Ascending aorta (tissue), 2 donors: ENCODE results near the gene NUBP2. TPM values are rescaled to one million over a fixed set of nuclear protein-coding genes. Genes with fewer than 3 reads are reported as not detected.
A peak's percentile ranks its signal among the peaks of the same experiment; 100 is the strongest.

Experiments used
- DNase-seq, 2 donors: peaks; one replicate each; pipeline ENCODE4 v3.0.0-alpha.2; 2019; ENCODE audit warnings: low spot score in 2 of 2
- H3K27ac ChIP-seq, 2 donors: fragments of 200-600 bp; sonication (generic); one replicate each; pipeline ENCODE4 v1.5.1; 2016 to 2017; ENCODE audit warnings: mild to moderate bottlenecking in 1 of 2
- H3K27me3 ChIP-seq: fragments of 200-600 bp; sonication (generic); one replicate; pipeline ENCODE4 v1.5.1; 2017
- H3K36me3 ChIP-seq, 2 donors: fragments of 200-600 bp; sonication (generic); one replicate each; pipeline ENCODE4 v1.5.1; 2016
- H3K4me1 ChIP-seq, 2 donors: fragments of 200-600 bp; sonication (generic); one replicate each; pipeline ENCODE4 v1.5.1; 2016 to 2017; ENCODE audit warnings: mild to moderate bottlenecking in 1 of 2
- H3K4me3 ChIP-seq, 2 donors: fragments of 200-600 bp; sonication (generic); one replicate each; pipeline ENCODE4 v1.5.1; 2016 to 2017; ENCODE audit warnings: mild to moderate bottlenecking in 1 of 2
- H3K9me3 ChIP-seq, 2 donors: fragments of 200-600 bp; sonication (generic); one replicate each; pipeline ENCODE4 v1.5.1; 2016
- intact Hi-C: fragments of 100-400 bp; cut with DNase I; formaldehyde crosslinking; loops from one replicate; pipeline ENCODE4 v1.15.1; 2023
- total RNA-seq: library from RNA; depleted of rRNA; stranded (reverse); fragments of >200 nt; gene quantifications from one replicate; pipeline ENCODE4 v1.1.0, GENCODE V29; 2016
- TF ChIP-seq, protein P1 (sequence below), 3 experiments: fragments of 200-600 bp in 2 of 3; fragments of 450-650 bp in 1 of 3; sonication (generic) in 2 of 3; IDR thresholded peaks; one replicate each; pipeline ENCODE4 v1.5.1; 2016 to 2019; ENCODE audit warnings: antibody characterized with exemption in 3 of 3, mild to moderate bottlenecking in 1 of 3, moderate library complexity in 1 of 3

The NUBP2 gene
- total RNA-seq, 1 donor from 2014 or later = 182 TPM

DNA sequence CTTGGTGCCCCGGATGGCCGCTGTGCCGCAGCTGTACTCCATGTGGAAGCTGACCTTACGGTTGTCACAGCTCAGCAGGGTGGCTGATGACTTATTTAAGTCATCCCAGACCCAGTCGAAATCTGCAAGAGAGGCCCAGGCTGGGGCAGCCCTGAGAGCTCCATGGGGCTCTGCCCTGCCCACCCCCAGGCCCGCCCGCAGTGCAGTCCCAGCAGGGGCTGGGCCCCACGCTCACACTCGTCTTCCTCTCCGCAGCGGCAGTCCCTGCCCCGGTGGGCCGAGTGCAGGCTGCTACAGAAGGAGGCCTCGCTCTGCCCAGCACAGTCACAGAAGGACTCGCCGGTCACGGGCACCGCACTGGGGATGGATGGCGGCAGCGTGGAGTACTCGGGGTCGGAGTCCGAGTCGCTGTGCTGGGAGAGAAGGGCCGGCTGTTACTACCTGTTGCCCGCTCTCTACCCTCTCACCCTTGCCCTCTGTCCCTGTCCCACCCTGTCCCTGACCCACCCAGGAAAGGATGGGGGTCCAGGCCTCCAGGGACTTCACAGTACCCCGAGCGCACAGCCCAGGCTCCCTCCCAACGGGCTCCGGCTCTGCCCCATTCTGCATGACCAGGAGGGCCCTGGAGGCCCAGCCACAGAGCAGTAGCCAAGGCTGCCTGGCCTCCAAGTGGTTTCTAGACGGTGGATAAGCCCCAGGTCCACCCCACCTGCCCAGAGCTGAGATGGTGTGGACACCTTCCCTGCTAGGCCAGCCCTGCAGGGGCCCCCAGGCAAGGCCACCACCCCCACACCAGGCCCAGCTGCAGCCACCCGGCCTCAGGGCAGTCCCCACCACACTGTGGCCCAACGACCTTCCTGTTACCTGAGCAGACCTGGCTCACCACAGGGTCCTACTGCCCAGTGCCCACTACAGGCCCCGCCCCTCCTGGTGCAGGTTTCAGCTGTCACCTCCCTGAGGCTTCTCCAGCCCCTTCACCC is 4.3 kb upstream of the NUBP2 start:
- peaks cover 45 to 52% of the 10 kb centered on the region in 2 donors for H3K36me3 ChIP-seq

DNA sequence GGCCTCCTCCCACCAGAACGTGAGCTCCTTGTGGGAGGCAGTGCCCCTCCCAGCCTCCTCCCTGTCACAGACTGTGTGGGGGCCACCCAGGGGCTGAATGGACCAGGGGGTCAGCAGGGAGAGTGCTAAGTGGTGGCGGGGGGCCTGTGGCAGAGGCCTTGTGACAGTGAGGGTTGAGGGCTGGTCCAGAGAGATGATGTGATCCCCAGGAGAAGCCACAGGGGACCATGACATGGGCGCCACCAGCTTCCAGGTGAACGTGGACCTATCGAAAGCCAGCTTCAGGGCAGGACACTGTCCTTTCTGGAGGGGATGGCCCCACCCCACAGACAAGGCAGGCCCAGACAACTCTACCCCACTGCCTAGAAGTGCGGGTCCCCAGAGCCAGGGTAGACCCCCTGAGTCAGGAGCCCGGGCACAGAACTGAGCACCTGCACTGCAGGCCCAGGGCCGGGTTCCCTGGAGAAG is 3.5 kb upstream of the NUBP2 start:
- H3K4me1 ChIP-seq = peaks cover 17 to 21% of the 10 kb centered on the region in 2 donors
- no peaks in the 10 kb centered on the region for H3K9me3 ChIP-seq
- intact Hi-C loops = no loop called here
- no peak overlapping the region for H3K27ac ChIP-seq
- DNase-seq = no peak
- peaks cover 45 to 52% of the 10 kb centered on the region in 2 donors for H3K36me3 ChIP-seq
- TF ChIP-seq, protein P1, sequence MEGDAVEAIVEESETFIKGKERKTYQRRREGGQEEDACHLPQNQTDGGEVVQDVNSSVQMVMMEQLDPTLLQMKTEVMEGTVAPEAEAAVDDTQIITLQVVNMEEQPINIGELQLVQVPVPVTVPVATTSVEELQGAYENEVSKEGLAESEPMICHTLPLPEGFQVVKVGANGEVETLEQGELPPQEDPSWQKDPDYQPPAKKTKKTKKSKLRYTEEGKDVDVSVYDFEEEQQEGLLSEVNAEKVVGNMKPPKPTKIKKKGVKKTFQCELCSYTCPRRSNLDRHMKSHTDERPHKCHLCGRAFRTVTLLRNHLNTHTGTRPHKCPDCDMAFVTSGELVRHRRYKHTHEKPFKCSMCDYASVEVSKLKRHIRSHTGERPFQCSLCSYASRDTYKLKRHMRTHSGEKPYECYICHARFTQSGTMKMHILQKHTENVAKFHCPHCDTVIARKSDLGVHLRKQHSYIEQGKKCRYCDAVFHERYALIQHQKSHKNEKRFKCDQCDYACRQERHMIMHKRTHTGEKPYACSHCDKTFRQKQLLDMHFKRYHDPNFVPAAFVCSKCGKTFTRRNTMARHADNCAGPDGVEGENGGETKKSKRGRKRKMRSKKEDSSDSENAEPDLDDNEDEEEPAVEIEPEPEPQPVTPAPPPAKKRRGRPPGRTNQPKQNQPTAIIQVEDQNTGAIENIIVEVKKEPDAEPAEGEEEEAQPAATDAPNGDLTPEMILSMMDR (IDR thresholded peaks at IDR 0.05) = no peak
- no peak overlapping the region for H3K4me3 ChIP-seq
- H3K27me3 ChIP-seq = no peaks in the 10 kb centered on the region

More for the DNA sequence above, 4.3 kb upstream of the NUBP2 start:
- H3K9me3 ChIP-seq = no peaks in the 10 kb centered on the region
- TF ChIP-seq, protein P1 (IDR thresholded peaks at IDR 0.05) = no peak
- DNase-seq = no peak
- no peak overlapping the region for H3K4me3 ChIP-seq
- H3K27me3 ChIP-seq = no peaks in the 10 kb centered on the region
- no peak overlapping the region for H3K27ac ChIP-seq
- intact Hi-C loops = no loop called here
- H3K4me1 ChIP-seq = peaks cover 18 to 23% of the 10 kb centered on the region in 2 donors

DNA sequence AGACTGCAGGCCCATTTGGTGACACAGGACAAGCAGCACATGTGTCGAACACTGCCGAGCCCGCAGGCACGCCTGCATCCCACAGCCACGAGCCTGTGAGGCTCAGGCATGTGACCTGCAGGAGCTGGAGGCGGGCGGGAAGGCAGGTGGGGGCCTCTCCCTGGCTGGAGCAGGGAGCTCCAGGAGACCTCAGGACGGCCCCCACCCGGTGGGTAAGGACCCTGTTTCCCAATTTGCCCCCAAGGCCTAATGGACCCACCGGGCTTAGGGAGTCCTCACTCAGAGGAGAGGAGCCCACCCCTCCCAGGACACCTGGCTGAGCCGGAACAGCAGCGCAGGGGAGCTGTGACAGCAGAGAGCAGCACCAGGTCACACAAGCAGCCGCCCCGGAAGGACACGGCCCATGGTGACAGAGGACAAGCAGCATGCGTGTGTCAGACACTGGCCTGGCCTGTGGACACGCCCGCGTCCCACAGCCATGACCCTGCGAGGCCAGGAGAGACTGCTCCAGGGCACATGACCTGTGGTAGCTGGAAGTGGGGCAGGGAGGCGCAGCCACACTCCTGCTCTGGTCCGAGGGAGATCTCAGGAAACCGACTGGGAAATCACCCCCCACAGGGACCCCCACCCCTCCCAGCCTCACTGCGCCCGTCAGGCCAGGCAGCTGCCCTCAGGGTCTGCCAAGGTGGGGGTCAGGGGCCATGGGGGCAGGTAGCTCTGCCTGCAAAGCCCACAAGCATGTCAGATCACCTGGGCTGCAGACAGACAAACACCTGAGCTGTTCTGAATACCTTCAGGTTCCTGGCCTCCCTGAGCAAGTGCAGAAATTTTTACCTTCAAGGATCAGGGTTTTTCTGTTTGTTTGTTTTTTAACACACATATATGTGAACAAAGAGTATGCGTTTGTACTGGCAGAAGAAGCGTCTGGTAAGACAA is 2.8 kb upstream of the NUBP2 start:
- no peaks in the 10 kb centered on the region for H3K9me3 ChIP-seq
- no peak overlapping the region for H3K27ac ChIP-seq
- H3K27me3 ChIP-seq = no peaks in the 10 kb centered on the region
- TF ChIP-seq, protein P1 (IDR thresholded peaks at IDR 0.05) = no peak
- peaks cover 45 to 52% of the 10 kb centered on the region in 2 donors for H3K36me3 ChIP-seq
- H3K4me3 ChIP-seq = no peak overlapping the region
- no peak for DNase-seq
- H3K4me1 ChIP-seq = peaks cover 11 to 22% of the 10 kb centered on the region in 2 donors
- intact Hi-C loops = loop anchor here (5.0 kb wide), 1 partner anchor 168 kb away; the partner anchor contains the start of genes CRAMP1 and IFT140

DNA sequence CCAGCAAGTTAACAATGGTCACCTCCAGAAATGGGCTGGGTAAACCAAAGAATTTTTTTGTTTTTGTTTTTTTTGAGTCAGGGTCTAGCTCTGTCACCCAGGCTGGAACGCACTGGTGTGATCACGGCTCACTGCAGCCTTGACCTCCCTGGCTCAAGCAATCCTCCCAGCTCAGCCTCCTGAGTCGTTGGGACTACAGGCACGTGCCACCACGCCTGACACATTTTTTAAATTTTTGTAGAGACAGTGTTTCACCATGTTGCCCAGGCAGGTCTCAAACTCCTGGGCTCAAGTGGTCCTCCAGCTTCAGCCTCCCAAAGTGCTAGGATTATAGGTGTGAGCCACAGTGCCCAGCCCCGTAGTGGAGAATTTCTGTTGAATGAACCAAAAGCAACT is 2.1 kb upstream of the NUBP2 start:
- TF ChIP-seq, protein P1 (IDR thresholded peaks at IDR 0.05) = no peak
- Histone ChIP-seq H3K4me1 (peaks cover 11 to 26% of the 10 kb centered on the region in 2 donors), H3K9me3 (no peaks in the 10 kb centered on the region), H3K36me3 (peaks cover 44 to 46% of the 10 kb centered on the region in 2 donors), H3K4me3 (peak overlapping the region in 1 of 2 donors; percentile 84), H3K27ac (no peak overlapping the region), H3K27me3 (no peaks in the 10 kb centered on the region)
- DNase-seq = no peak
- intact Hi-C loops = loop anchor here (5.0 kb wide), 1 partner anchor 168 kb away; the partner anchor contains the start of genes CRAMP1 and IFT140

DNA sequence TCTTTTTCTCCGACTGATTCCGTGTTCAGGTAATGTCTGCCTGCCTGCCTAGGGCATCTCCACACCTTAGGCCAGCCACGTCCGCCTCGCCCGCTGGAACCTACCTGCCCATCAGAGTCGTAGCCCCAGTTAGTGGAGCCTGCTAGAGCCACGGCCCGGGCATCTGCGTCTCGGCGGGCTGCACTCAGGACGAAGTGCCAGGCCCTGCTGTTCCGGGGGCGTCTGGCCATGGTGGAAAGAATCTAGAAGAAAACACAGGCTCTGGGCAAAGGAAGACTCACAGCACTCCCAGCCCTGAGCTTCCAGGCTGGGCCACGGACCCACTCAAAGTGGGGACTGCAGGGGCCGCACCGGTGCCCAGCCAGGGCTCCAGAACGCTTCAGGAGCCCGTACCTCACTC is 1.5 kb upstream of the NUBP2 start:
- Histone ChIP-seq H3K4me3 (peak overlapping the region; percentile 84 to 99), H3K4me1 (peaks cover 11 to 26% of the 10 kb centered on the region in 2 donors), H3K27ac (peak overlapping the region; percentile 77 to 83), H3K36me3 (peaks cover 38 to 46% of the 10 kb centered on the region in 2 donors), H3K27me3 (no peaks in the 10 kb centered on the region), H3K9me3 (no peaks in the 10 kb centered on the region)
- DNase-seq = no peak
- intact Hi-C loops = loop anchor here (5.0 kb wide), 1 partner anchor 169 kb away; the partner anchor contains the start of genes CRAMP1 and IFT140
- TF ChIP-seq, protein P1 (IDR thresholded peaks at IDR 0.05) = no peak
